OCI-LY1 (cell line): ENCODE data around the gene GTPBP3.

Source experiments
- EZH2 ChIP-seq: fragments of 200-600 bp; sonication (generic), shearing (Covaris generic); IDR thresholded peaks from 2 replicates; pipeline ENCODE4 v1.8.0; 2017; ENCODE audit warnings: borderline replicate concordance, mixed run types, mild to moderate bottlenecking, antibody characterized with exemption, low read length, moderate library complexity, mixed read lengths
- TF ChIP-seq, protein P1 (sequence below): fragments of 200-600 bp; sonication (generic), shearing (Covaris generic); IDR thresholded peaks from 2 replicates; pipeline ENCODE4 v1.5.1; 2017; ENCODE audit warnings: mild to moderate bottlenecking, antibody characterized with exemption, low read length, moderate library complexity, mixed read lengths

DNA sequence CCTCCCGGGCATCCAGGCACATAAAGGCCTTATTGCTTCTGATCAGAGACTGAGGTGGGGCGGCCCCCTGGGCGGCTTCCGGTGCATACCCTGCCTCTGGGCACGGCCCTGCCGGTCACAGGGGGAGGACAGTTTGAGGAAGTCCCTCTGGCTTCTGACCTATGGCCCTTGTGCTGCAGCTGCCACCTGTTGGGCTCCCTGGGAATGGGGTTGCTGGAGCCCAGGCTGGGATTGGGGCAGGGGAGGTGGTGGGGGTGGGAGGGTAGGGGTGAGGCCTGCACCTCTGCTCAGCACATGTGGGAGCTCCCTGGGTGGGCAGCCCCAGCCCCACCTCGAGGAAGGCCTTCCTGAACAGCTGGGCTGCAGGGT, 13.4 kb upstream of the GTPBP3 start:
- TF ChIP-seq, protein P1, sequence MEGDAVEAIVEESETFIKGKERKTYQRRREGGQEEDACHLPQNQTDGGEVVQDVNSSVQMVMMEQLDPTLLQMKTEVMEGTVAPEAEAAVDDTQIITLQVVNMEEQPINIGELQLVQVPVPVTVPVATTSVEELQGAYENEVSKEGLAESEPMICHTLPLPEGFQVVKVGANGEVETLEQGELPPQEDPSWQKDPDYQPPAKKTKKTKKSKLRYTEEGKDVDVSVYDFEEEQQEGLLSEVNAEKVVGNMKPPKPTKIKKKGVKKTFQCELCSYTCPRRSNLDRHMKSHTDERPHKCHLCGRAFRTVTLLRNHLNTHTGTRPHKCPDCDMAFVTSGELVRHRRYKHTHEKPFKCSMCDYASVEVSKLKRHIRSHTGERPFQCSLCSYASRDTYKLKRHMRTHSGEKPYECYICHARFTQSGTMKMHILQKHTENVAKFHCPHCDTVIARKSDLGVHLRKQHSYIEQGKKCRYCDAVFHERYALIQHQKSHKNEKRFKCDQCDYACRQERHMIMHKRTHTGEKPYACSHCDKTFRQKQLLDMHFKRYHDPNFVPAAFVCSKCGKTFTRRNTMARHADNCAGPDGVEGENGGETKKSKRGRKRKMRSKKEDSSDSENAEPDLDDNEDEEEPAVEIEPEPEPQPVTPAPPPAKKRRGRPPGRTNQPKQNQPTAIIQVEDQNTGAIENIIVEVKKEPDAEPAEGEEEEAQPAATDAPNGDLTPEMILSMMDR, result no peak
- TF ChIP-seq EZH2, result no peak
